NCI-H460 (cell line): ENCODE measurements around the gene ERMP1. TPM values are rescaled to one million over a fixed set of nuclear protein-coding genes. Genes with fewer than 3 reads are reported as not detected.
"Not testable (repeated sequence)": the region's sequence is repeated elsewhere in the genome, so short reads cannot be mapped to it uniquely, and the experiment has no call there.

Experiments
- DNase-seq: peaks from one replicate; pipeline ENCODE4 v3.0.0-alpha.2; 2016; ENCODE audit warnings: low read depth; ENCODE audit errors: extremely low read depth
- polyA plus RNA-seq: library from polyadenylated mRNA; depleted of rRNA; stranded (reverse); fragments of >200 nt; gene quantifications from 2 replicates; pipeline ENCODE4 v1.2.3, GENCODE V29; 2014; cell fraction: nucleus; rRNA removed
- total RNA-seq: library from RNA; depleted of rRNA; stranded (reverse); fragments of >200 nt; shearing (Covaris generic); gene quantifications from 2 replicates; pipeline ENCODE4 v1.2.3, GENCODE V29; 2014; rRNA removed

ERMP1 gene, protein sequence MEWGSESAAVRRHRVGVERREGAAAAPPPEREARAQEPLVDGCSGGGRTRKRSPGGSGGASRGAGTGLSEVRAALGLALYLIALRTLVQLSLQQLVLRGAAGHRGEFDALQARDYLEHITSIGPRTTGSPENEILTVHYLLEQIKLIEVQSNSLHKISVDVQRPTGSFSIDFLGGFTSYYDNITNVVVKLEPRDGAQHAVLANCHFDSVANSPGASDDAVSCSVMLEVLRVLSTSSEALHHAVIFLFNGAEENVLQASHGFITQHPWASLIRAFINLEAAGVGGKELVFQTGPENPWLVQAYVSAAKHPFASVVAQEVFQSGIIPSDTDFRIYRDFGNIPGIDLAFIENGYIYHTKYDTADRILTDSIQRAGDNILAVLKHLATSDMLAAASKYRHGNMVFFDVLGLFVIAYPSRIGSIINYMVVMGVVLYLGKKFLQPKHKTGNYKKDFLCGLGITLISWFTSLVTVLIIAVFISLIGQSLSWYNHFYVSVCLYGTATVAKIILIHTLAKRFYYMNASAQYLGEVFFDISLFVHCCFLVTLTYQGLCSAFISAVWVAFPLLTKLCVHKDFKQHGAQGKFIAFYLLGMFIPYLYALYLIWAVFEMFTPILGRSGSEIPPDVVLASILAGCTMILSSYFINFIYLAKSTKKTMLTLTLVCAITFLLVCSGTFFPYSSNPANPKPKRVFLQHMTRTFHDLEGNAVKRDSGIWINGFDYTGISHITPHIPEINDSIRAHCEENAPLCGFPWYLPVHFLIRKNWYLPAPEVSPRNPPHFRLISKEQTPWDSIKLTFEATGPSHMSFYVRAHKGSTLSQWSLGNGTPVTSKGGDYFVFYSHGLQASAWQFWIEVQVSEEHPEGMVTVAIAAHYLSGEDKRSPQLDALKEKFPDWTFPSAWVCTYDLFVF
- total RNA-seq, result 14.9 and 16.2 TPM in 2 replicates
- 11.8 and 16.8 TPM in 2 replicates for polyA plus RNA-seq

DNA sequence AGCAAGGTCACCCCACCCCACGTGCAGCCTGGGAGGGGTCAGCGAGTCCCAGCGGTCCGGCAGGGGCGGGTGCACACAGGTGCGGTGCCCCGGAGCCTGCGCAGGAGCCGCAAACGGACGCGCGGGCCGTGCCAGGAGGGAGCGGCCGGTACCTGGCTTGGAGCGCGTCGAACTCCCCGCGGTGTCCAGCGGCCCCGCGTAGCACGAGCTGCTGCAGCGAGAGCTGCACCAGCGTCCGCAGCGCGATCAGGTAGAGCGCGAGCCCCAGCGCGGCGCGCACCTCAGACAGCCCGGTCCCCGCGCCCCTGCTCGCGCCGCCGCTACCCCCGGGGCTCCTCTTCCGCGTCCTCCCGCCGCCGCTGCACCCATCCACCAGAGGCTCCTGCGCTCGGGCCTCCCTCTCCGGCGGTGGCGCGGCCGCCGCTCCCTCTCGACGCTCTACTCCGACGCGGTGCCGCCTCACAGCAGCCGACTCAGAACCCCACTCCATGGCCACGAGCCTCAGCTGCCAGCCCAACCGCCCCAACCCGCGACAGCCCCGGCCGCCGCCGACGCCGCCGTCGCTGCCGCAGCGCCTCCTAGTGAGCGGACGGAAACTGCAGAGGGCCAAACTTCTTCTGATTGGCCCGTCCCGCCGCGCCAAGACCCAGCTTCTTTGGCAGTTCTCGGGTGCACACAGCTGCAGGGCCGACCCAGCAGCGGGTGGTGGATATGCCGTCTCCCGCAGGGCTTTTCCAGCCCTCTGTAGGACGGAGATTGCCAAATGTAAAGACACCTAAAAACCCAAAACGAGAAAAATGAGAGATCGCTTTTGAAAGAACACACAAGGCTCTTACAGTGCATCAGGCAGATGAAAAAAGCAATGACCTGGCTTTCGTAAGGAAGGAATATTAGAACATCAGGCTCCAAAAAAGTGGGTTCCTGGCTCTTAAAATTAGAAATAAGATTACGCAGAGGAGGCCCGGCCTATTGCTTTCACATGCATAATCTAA, at the start of gene ERMP1:
ERMP1 (minus strand) TSS at position 580 of the 992 bp plus-strand sequence; CDS start at position 490, 90 bp downstream.
- DNase-seq, result peak; percentile 54

DNA sequence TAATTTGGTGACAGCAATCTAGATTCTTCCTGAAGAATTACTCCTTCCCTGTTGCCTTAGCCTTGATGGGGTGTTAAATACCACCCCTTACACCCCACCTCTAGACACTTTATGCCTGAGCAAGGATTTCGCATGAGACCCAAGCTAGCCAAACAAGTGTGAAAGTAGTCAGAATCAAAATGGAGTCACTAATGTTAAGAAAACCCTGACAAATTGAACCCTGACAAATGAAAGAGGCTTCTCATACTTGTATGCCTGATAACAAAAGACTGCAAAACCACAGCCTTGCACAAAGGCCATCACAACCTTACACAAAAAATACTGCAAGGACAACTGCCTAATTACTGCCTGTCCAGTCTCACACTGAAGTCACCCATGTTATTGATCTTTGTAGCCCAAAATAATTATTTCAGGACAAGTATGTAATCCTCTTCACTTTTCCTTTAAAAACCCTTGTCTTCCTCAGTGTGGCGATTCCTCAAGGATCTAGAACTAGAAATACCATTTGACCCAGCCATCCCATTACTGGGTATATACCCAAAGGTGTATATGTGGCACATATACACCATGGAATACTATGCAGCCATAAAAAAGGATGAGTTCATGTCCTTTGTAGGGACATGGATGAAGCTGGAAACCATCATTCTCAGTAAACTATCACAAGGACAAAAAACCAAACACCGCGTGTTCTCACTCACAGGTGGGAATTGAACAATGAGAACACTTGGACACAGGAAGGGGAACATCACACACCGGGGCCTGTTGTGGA, 49.5 kb upstream of the ERMP1 start:
- DNase-seq, result not testable (repeated sequence)

DNA sequence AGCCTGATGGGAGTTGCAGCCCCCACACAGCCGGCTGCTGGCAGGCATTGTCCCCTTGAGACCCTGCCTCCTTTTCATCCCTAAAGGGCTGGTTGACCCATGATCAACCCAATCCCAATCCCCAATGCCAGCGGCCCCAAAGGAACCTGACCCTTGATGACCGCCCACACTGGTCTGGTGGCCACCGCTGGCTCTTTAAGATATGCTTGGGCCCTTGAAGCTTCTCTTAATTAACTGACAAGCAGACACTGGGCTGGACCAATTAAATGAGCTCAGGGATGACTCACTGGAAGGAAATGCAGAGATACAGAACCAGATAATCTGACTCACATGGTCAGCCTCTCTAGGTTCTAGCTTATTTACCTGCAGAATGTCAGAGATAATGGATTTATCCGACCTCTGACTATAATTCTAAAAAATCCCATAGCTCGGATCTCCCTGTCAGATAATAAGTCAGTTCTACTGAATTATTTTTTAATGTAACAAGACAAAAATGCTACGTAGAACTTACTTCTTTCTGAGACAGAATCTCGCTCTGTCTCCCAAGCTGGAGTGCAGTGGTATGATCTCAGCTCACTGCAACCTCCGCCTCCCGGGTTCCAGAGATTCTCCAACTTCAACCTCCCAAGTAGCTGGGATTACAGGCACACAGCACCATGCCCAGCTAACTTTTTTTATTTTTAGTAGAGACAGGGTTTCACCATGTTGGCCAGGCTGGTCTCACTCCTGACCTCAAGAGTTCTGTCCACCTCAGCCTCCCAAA, 46.7 kb upstream of the ERMP1 start:
- DNase-seq, result peak; percentile 33

- no peak for DNase-seq
These were observed 43.8 kb upstream of the ERMP1 start for GRCh38 chr9:5876711-5877110.

GRCh38 chr9:5876026-5876425, 43.1 kb upstream of the ERMP1 start:
- no peak for DNase-seq

- DNase-seq, result no peak
These were observed 41.1 kb upstream of the ERMP1 start for GRCh38 chr9:5874048-5874447.

GRCh38 chr9:5873439-5873838, 40.5 kb upstream of the ERMP1 start:
- no peak for DNase-seq

DNA sequence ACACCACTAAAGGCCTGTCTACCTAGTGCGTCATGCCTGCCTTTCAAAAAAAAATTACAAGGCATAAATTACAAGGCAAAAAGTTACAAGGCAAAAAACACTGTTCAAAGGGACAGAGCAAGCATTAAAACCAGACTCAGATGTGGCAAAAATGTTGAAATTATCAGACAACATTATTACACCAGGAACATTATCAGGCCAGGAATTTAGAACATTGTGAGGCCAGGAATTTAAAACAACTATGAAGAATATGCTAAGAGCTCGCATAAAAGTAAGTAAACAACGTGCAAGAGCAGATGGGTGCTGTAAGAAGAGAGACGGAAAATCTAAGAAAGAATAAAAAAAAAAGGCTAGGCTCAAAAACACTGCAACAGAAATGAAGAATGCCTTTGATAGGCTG, 39.6 kb upstream of the ERMP1 start:
- no peak for DNase-seq

DNA sequence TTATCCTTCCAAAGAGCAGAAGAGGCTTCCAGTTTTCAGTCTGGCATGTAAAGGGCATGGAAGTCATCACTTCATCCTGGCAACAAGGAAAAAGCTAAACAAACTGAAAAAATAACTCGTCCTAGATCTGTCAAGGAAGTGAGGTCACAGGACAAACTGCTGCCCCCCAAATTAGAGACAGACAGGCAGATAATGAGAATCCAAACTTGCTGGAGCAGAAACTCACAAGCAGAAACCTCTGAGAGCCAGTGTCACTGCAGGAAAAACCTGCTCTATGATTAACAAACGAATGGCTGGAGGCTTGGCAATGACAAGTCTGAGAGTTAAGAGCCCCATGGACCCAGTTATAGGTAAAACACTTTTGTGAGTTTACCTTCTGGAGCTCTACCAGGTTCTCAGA, 38.9 kb upstream of the ERMP1 start:
- DNase-seq, result no peak

GRCh38 chr9:5870691-5871090, 37.8 kb upstream of the ERMP1 start:
- no peak for DNase-seq

- DNase-seq, result no peak
These were observed 37.1 kb upstream of the ERMP1 start for GRCh38 chr9:5870020-5870339.

- no peak for DNase-seq
These were observed 36.5 kb upstream of the ERMP1 start for GRCh38 chr9:5869315-5870019.

DNA sequence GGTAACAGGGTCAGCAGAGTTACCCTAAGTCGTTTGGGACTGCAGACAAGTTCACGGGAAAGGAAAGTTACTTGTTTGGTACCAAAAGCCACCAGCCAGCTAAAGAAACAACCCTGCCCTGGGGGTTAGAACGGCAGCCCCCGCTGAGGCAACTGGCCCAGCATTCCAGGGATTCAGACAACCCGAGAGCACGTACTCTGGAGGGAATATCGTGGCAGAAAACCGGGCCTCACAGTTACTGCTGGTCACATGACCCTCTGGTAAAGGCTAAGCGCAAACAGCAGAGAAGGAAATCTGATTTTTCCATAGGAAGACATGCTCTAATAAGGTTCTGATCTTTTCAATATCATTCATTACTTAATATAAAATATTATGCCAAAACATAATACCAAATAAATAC, 35.3 kb upstream of the ERMP1 start:
- DNase-seq, result no peak

DNA sequence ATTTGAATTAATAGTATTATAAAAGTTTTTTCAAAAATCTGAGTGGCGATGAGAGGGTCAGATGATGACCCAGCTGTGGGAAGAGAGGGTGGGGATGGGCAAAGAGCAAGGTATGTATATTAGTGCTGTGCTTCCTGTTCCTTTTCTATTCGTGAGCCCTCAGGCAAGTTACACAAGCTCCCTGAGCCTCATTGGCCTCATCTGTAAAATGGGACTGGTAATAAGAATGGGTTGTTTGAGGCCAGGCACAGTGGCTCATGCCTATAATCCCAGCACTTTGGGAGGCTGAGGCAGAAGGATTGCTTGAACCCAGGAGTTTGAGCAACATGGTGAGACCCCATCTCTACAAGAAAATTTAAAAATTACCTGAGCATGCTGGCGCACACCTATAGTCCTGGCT, 33.8 kb upstream of the ERMP1 start:
- DNase-seq, result no peak

DNA sequence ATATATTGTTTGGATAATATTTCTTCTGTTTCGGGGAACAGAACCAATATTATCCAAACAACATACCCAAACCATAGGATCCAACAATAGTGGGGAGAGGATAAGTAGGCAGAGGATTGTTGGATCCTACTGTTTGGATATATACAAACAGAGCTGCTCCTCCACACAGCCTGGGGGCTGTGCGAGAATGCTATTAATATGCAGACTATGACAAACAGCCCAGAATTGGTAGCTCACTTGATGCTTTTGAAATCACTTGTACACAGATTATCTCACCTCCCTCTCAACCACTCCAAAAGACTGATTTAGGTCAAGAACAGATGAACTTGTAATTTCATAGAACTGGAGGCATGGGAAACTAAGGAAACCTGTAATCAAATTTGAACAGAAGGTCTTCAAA, 33.4 kb upstream of the ERMP1 start:
- DNase-seq, result no peak

DNA sequence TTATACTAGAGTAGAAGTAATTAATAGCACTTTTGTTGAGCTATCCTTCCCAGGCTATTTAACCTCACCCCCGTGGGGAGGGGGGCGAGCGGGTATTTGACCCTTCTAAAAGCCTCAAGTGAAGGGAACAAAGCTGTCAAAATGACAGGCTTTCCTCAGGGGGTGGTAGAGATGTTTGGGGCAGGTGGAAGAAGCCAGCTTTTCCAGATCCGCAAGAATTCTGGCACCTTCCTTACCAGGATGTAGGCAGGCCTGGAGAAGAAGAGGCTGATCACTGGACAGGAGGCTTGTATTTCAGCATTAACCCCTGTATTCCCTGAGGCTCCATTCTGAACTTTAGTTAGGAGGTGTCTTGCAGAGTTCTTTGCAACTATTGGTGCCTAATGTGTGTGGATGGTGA, 31.5 kb upstream of the ERMP1 start:
- DNase-seq, result no peak

GRCh38 chr9:5863092-5863746, 30.3 kb upstream of the ERMP1 start:
- DNase-seq, result no peak

DNA sequence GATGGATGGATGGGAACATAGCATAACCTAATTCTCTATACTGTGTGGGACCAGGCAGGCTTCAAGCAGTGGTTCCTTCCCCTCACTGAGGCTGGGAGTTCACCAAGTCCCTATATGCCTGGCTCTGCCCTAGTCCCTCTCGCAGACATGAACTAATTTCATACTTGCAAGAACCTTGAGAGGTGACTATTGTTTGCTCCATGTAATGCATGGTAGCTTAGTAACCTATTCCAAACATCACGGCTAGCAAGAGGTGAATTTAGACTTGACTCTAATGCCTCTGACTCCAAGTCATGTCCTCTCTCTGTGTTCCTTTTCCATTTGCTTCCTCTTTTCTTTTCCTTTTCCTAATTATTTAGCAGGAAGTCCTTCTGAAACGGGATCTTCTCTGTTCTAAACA, 25.9 kb upstream of the ERMP1 start:
- no peak for DNase-seq
